Endothelial cell of umbilical vein (primary cell): ENCODE measurements around the gene CDK5RAP2. TPM values are rescaled to one million over a fixed set of nuclear protein-coding genes. Genes with fewer than 3 reads are reported as not detected.

Experiments
- BruUV-seq: library from RNA; stranded (reverse); fragments of 400-500 nt; replicated peaks from 2 replicates; lab custom pipeline; 2021; lab: Mats Ljungman, UMichigan
- CTCF ChIA-PET: fragments of 300-600, 350-600 bp; sonication (Branson Sonifier 250); formaldehyde crosslinking; loops from one replicate; lab custom pipeline; 2021; ENCODE audit warnings: antibody characterized with exemption, inconsistent platforms; lab: Charles Lee
- POLR2A ChIA-PET: fragments of 300-600, 350-600 bp; sonication (Branson Sonifier 250); formaldehyde crosslinking; loops from one replicate; lab custom pipeline; 2021; ENCODE audit warnings: antibody characterized with exemption, inconsistent platforms; lab: Charles Lee
- DNase-seq: peaks from one replicate; pipeline ENCODE4 v3.0.0-alpha.2; 2011; ENCODE audit warnings: low read depth, low spot score
- FAIRE-seq: peaks from 2 replicates; lab custom pipeline; 2011; peaks lifted over from hg19 to GRCh38; lab: Jason Lieb, UNC
- H2AFZ ChIP-seq: 2 replicates; pipeline ENCODE4 v1.6.0; 2012; ENCODE audit warnings: low read depth, low read length, control low read depth, inconsistent platforms
- H3K27ac ChIP-seq: 2 replicates; pipeline ENCODE4 v1.5.1; 2011; ENCODE audit warnings: low read depth, mild to moderate bottlenecking, control low read depth, low read length, moderate library complexity; ENCODE audit not compliant: insufficient read depth
- H3K27me3 ChIP-seq, 2 experiments: 2 replicates each; pipeline versions ENCODE4 v1.6.0 to v1.6.1; 2011; ENCODE audit warnings: low read length in 2 of 2, mixed read lengths in 1 of 2; ENCODE audit not compliant: control insufficient read depth in 2 of 2, insufficient read depth in 2 of 2
- H3K36me3 ChIP-seq, 2 experiments: 2 replicates in 1 of 2; 3 replicates in 1 of 2; pipeline ENCODE4 v1.5.1; 2011; ENCODE audit warnings: low read length in 2 of 2, mild to moderate bottlenecking in 1 of 2, moderate library complexity in 1 of 2; ENCODE audit not compliant: control insufficient read depth in 2 of 2, insufficient read depth in 2 of 2; ENCODE audit errors: extremely low read depth in 1 of 2
- H3K4me1 ChIP-seq: 3 replicates; pipeline ENCODE4 v1.5.1; 2011; ENCODE audit warnings: mild to moderate bottlenecking, low read length; ENCODE audit not compliant: control insufficient read depth, insufficient read depth; ENCODE audit errors: extremely low read depth
- H3K4me2 ChIP-seq: 2 replicates; pipeline ENCODE4 v1.6.1; 2011; ENCODE audit warnings: low read length, control low read depth, mixed read lengths; ENCODE audit not compliant: insufficient read depth
- H3K4me3 ChIP-seq, 3 experiments: fragments of 200-600 bp in 1 of 3; sonication (generic), shearing (Covaris generic) in 1 of 3; replicated peaks in 1 of 3; 2 replicates each; pipeline ENCODE4 v1.5.1; 2011 to 2016; ENCODE audit warnings: control low read depth in 3 of 3, low read length in 3 of 3, mild to moderate bottlenecking in 2 of 3, inconsistent platforms in 1 of 3, low read depth in 1 of 3, moderate library complexity in 1 of 3; ENCODE audit not compliant: insufficient read depth in 1 of 3
- H3K79me2 ChIP-seq: 2 replicates; pipeline ENCODE4 v1.6.0; 2012; ENCODE audit warnings: low read length, inconsistent platforms; ENCODE audit not compliant: control insufficient read depth, insufficient read depth
- H3K9ac ChIP-seq: replicated peaks from 2 replicates; pipeline ENCODE3; 2011; ENCODE audit warnings: low read length, control low read depth; ENCODE audit not compliant: insufficient read depth; ENCODE audit errors: extremely low read depth
- H3K9me1 ChIP-seq: replicated peaks from 3 replicates; pipeline ENCODE4 v1.6.0; 2011; ENCODE audit warnings: mild to moderate bottlenecking, low read length; ENCODE audit not compliant: control insufficient read depth, insufficient read depth; ENCODE audit errors: extremely low read depth
- H3K9me3 ChIP-seq: replicated peaks from 2 replicates; pipeline ENCODE4 v1.5.1; 2012; ENCODE audit warnings: low read length, inconsistent platforms; ENCODE audit not compliant: control insufficient read depth, insufficient read depth
- H4K20me1 ChIP-seq: replicated peaks from 2 replicates; pipeline ENCODE3; 2011; ENCODE audit warnings: mild to moderate bottlenecking, low read length; ENCODE audit not compliant: control insufficient read depth, insufficient read depth; ENCODE audit errors: extremely low read depth
- CTCF ChIP-seq, 2 donors: IDR thresholded peaks; 1 replicate in 1 of 2; 2 replicates in 1 of 2; pipeline ENCODE4 v1.5.1; 2011; ENCODE audit warnings: low read length in 2 of 2, mild to moderate bottlenecking in 2 of 2, moderate library complexity in 2 of 2, control low read depth in 1 of 2, inconsistent platforms in 1 of 2, low read depth in 1 of 2; ENCODE audit not compliant: insufficient read depth in 1 of 2; ENCODE audit errors: extremely low read depth in 1 of 2
- EZH2 ChIP-seq: IDR thresholded peaks from 2 replicates; pipeline ENCODE4 v1.6.1; 2012; ENCODE audit warnings: borderline replicate concordance, low read depth, mild to moderate bottlenecking, moderate library complexity, low read length, inconsistent platforms; ENCODE audit not compliant: severe bottlenecking
- FOS ChIP-seq: IDR thresholded peaks from 2 replicates; pipeline ENCODE4 v1.6.1; 2011; ENCODE audit warnings: mild to moderate bottlenecking, low read length, moderate library complexity, borderline replicate concordance; ENCODE audit not compliant: insufficient read depth
- GATA2 ChIP-seq: IDR thresholded peaks from 2 replicates; pipeline ENCODE4 v1.7.0; 2011; ENCODE audit warnings: low read depth, mild to moderate bottlenecking, moderate library complexity, mixed read lengths, low read length; ENCODE audit not compliant: insufficient read length, insufficient read depth
- JUN ChIP-seq: IDR thresholded peaks from 2 replicates; pipeline ENCODE4 v1.6.1; 2011; ENCODE audit warnings: borderline replicate concordance, low read depth; ENCODE audit not compliant: insufficient read length, insufficient read depth
- MAX ChIP-seq: IDR thresholded peaks from 2 replicates; pipeline ENCODE4 v1.6.1; 2011; ENCODE audit not compliant: insufficient read depth, insufficient read length
- MYC ChIP-seq: IDR thresholded peaks from one replicate; pipeline ENCODE4 v1.6.1; 2011; ENCODE audit warnings: mild to moderate bottlenecking, low read depth, low read length
- POLR2A ChIP-seq: IDR thresholded peaks from 2 replicates; pipeline ENCODE4 v1.6.1; 2012; ENCODE audit warnings: low read depth, mild to moderate bottlenecking, control low read depth, low read length
- POLR2AphosphoS5 ChIP-seq: IDR thresholded peaks from 2 replicates; pipeline ENCODE4 v1.6.1; 2012; ENCODE audit warnings: low read depth, mild to moderate bottlenecking, control low read depth, low read length, moderate library complexity; ENCODE audit not compliant: insufficient read depth
- dilution Hi-C: fragments of 300-500 bp; cut with MboI; formaldehyde crosslinking; loops from one replicate; pipeline ENCODE4 v1.15.0; 2019; ENCODE audit warnings: low sequenced_read_pairs; ENCODE audit not compliant: extremely low pct_ligation_motif_present
- intact Hi-C: fragments of 100-400 bp; cut with micrococcal nuclease; formaldehyde crosslinking; loops from one replicate; pipeline ENCODE4 v1.10.0; 2022
- polyA plus RNA-seq, 4 experiments: library from polyadenylated mRNA; depleted of rRNA in 3 of 4; stranded (reverse) in 3 of 4; unstranded in 1 of 4; fragments of >200 nt; gene quantifications; 2 replicates each; pipeline versions ENCODE4 v1.2.1 to v1.2.3, GENCODE V29; 2011 to 2012; ENCODE audit warnings: missing spikeins in 1 of 4
- total RNA-seq: library from RNA; stranded (reverse); gene quantifications from 2 replicates; pipeline ENCODE4 v1.2.3, GENCODE V29; 2021

The CDK5RAP2 gene
- total and polyA plus RNA-seq, 2 donors (not counting 3 experiments of a cell fraction or from before 2014, with no cell fraction given) = 17.5 to 56.7 TPM

- CTCF ChIA-PET = interaction anchor here (1.0 to 1.9 kb wide), 3 partner anchors 18 to 93 kb away, joined by 3 to 7 read pairs (median 3); no protein-coding TSS in a partner anchor
- intact Hi-C loops = no loop called here
- Histone ChIP-seq H3K27ac (no peak overlapping the region), H3K9me3 (no peaks in the 10 kb centered on the region), H3K27me3 (no peaks in the 10 kb centered on the region), H3K4me1 (no peaks in the 10 kb centered on the region), H3K4me3 (no peak overlapping the region), H3K9me1 (no peaks in the 10 kb centered on the region), H3K79me2 (no peaks in the 10 kb centered on the region), H3K4me2 (no peak overlapping the region), H3K9ac (no peak overlapping the region), H3K36me3 (peaks cover 0 to 1% of the 10 kb centered on the region in 2 experiments), H2AFZ (no peak overlapping the region), H4K20me1 (no peaks in the 10 kb centered on the region)
- DNase-seq = no peak
- POLR2A ChIA-PET = no interaction called here
- no peak for TF ChIP-seq POLR2AphosphoS5
- TF ChIP-seq MYC = no peak
- no peak for TF ChIP-seq FOS
- no peak for TF ChIP-seq GATA2
- TF ChIP-seq JUN = no peak
- no peak for TF ChIP-seq EZH2
- no peak for TF ChIP-seq MAX
- no peak for TF ChIP-seq POLR2A
- no peak for TF ChIP-seq CTCF (IDR thresholded peaks at IDR 0.05; ENCODE audit: extremely low read depth in 1 of 2, insufficient read depth in 1 of 2, low read depth in 1 of 2, low read length in 2 of 2)
- dilution Hi-C loops = no loop called here
- no TSS peak for BruUV-seq
- FAIRE-seq = no peak
Measured at GRCh38 chr9:120384925-120385272, 195.1 kb downstream of the CDK5RAP2 start.
